Progenitor cell of endocrine pancreas (in vitro differentiated cells): ENCODE data around the gene LRRC66. TPM values are rescaled to one million over a fixed set of nuclear protein-coding genes. Genes with fewer than 3 reads are reported as not detected.
A peak's percentile ranks its signal among the peaks of the same experiment; 100 is the strongest.

Experiments used
- DNase-seq: peaks from one replicate; pipeline ENCODE4 v3.0.0; 2021; ENCODE audit warnings: low spot score; ENCODE audit not compliant: unreplicated experiment
- H3K27ac Mint-ChIP-seq: 2 replicates; pipeline ENCODE4 v1.8.0; 2021; ENCODE audit warnings: mild to moderate bottlenecking, moderate library complexity, mixed read lengths
- H3K27me3 Mint-ChIP-seq: 2 replicates; pipeline ENCODE4 v1.8.0; 2021; ENCODE audit warnings: mixed read lengths
- H3K36me3 Mint-ChIP-seq: 2 replicates; pipeline ENCODE4 v1.8.0; 2022; ENCODE audit warnings: mixed read lengths; ENCODE audit not compliant: insufficient read depth
- H3K4me1 Mint-ChIP-seq: 2 replicates; pipeline ENCODE4 v1.8.0; 2021; ENCODE audit warnings: low read depth, mixed read lengths
- H3K4me3 Mint-ChIP-seq: 2 replicates; pipeline ENCODE4 v1.8.0; 2021; ENCODE audit warnings: low read depth, mild to moderate bottlenecking, moderate library complexity, mixed read lengths
- H3K9me3 Mint-ChIP-seq: 2 replicates; pipeline ENCODE4 v1.8.0; 2021; ENCODE audit warnings: low read depth, mixed read lengths
- total RNA-seq: library from RNA; stranded (reverse); gene quantifications from 2 replicates; pipeline ENCODE4 v1.2.1, GENCODE V29; 2021
- TF ChIP-seq, protein P1 (sequence below): fragments of 200-600 bp; sonication (generic); IDR thresholded peaks from one replicate; pipeline ENCODE4 v1.5.0; 2021; ENCODE audit warnings: antibody characterized with exemption, mild to moderate bottlenecking; ENCODE audit not compliant: unreplicated experiment

The LRRC66 gene
- total RNA-seq, 1 donor from 2014 or later: 0.38 TPM

GRCh38 chr4:52054254-52054653 is 34.1 kb upstream of the LRRC66 start:
- H3K27ac Mint-ChIP-seq: no peak overlapping the region

GRCh38 chr4:52052475-52052780 is 32.3 kb upstream of the LRRC66 start:
- Mint-ChIP-seq H3K4me3 (peak overlapping the region; percentile 85), H3K36me3 (no peaks in the 10 kb centered on the region), H3K9me3 (no peaks in the 10 kb centered on the region), H3K27me3 (peaks cover 36% of the 10 kb centered on the region), H3K4me1 (peaks cover 4% of the 10 kb centered on the region), H3K27ac (no peak overlapping the region)
- DNase-seq: no peak
- TF ChIP-seq, protein P1, sequence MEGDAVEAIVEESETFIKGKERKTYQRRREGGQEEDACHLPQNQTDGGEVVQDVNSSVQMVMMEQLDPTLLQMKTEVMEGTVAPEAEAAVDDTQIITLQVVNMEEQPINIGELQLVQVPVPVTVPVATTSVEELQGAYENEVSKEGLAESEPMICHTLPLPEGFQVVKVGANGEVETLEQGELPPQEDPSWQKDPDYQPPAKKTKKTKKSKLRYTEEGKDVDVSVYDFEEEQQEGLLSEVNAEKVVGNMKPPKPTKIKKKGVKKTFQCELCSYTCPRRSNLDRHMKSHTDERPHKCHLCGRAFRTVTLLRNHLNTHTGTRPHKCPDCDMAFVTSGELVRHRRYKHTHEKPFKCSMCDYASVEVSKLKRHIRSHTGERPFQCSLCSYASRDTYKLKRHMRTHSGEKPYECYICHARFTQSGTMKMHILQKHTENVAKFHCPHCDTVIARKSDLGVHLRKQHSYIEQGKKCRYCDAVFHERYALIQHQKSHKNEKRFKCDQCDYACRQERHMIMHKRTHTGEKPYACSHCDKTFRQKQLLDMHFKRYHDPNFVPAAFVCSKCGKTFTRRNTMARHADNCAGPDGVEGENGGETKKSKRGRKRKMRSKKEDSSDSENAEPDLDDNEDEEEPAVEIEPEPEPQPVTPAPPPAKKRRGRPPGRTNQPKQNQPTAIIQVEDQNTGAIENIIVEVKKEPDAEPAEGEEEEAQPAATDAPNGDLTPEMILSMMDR: no peak

More at GRCh38 chr4:52054254-52054653, 34.1 kb upstream of the LRRC66 start:
- Mint-ChIP-seq H3K9me3 (no peaks in the 10 kb centered on the region), H3K27me3 (peaks cover 30% of the 10 kb centered on the region), H3K4me3 (no peak overlapping the region), H3K36me3 (no peaks in the 10 kb centered on the region), H3K4me1 (peaks cover 4% of the 10 kb centered on the region)
- TF ChIP-seq, protein P1: no peak
- no peak for DNase-seq

- Mint-ChIP-seq H3K27ac (peak overlapping the region; percentile 93), H3K36me3 (no peaks in the 10 kb centered on the region), H3K4me3 (peak overlapping the region; percentile 85), H3K27me3 (peaks cover 36% of the 10 kb centered on the region), H3K9me3 (no peaks in the 10 kb centered on the region), H3K4me1 (peaks cover 6% of the 10 kb centered on the region)
- peak; percentile 60 for DNase-seq
- TF ChIP-seq, protein P1: no peak
Observed at GRCh38 chr4:52051615-52052474, 31.7 kb upstream of the LRRC66 start.

DNA sequence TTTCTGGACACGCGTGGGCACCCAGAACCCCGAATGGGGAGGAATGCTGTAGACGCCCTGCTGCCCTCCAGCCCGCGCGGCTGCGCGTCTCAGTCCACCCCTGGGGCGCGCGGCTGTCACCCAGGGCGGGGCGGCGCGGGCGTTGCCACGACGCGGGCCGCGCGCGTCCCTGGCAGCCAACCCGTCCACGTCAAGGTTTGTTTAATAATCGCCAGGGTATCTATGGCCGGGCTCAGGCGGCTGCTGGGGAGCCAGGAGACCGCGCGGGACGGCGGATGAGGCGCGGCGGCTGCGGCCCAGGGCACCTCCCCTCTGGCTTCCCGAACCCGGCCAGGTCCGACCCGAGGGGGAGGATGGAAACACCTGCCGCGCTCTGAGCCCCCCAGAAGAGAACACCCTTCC is 31.1 kb upstream of the LRRC66 start, which contains the start of gene SPATA18:
TSS of gene SPATA18 (plus strand) at position 92 of the 402 bp plus-strand sequence. CDS start 401 bp downstream, outside the sequence.
- peaks cover 6% of the 10 kb centered on the region for H3K4me1 Mint-ChIP-seq
- no peaks in the 10 kb centered on the region for H3K36me3 Mint-ChIP-seq
- peak; percentile 15 for DNase-seq
- no peaks in the 10 kb centered on the region for H3K9me3 Mint-ChIP-seq
- H3K4me3 Mint-ChIP-seq: peak within 1 kb of the TSS; percentile 85
- H3K27ac Mint-ChIP-seq: peak within 1 kb of the TSS; percentile 93
- TF ChIP-seq, protein P1: no peak
- H3K27me3 Mint-ChIP-seq: peaks cover 36% of the 10 kb centered on the region

- Mint-ChIP-seq H3K36me3 (no peaks in the 10 kb centered on the region), H3K27ac (no peak overlapping the region), H3K4me1 (peaks cover 6% of the 10 kb centered on the region), H3K4me3 (no peak overlapping the region), H3K27me3 (peaks cover 34% of the 10 kb centered on the region), H3K9me3 (no peaks in the 10 kb centered on the region)
- TF ChIP-seq, protein P1: no peak
- no peak for DNase-seq
Observed at GRCh38 chr4:52049266-52049665, 29.1 kb upstream of the LRRC66 start.
